NT2/D1 (cell line): Measurements from ENCODE around the gene UNK.
"Not testable (repeated sequence)": the region's sequence is repeated elsewhere in the genome, so short reads cannot be mapped to it uniquely, and the experiment has no call there.

Experiments
- DNase-seq: peaks from one replicate; pipeline ENCODE4 v3.0.0-alpha.2; 2011; ENCODE audit warnings: low read depth, low spot score
- H3K27me3 ChIP-seq: 2 replicates; pipeline ENCODE4 v1.6.0; 2011; ENCODE audit warnings: mild to moderate bottlenecking; ENCODE audit not compliant: insufficient read length, insufficient read depth
- H3K36me3 ChIP-seq: 2 replicates; pipeline ENCODE4 v1.6.1; 2011; ENCODE audit warnings: mild to moderate bottlenecking, low read length, mixed read lengths; ENCODE audit not compliant: insufficient read depth, insufficient read length
- H3K4me1 ChIP-seq: 2 replicates; pipeline ENCODE4 v1.5.1; 2011; ENCODE audit not compliant: insufficient read depth, insufficient read length
- H3K4me3 ChIP-seq: 2 replicates; pipeline ENCODE4 v1.5.1; 2011; ENCODE audit warnings: low read depth; ENCODE audit not compliant: insufficient read length
- H3K9ac ChIP-seq: 2 replicates; pipeline ENCODE4 v1.6.0; 2011; ENCODE audit warnings: low read depth; ENCODE audit not compliant: insufficient read length
- H3K9me3 ChIP-seq: 2 replicates; pipeline ENCODE4 v1.5.1; 2011; ENCODE audit warnings: mild to moderate bottlenecking, low read length; ENCODE audit not compliant: insufficient read depth
- SUZ12 ChIP-seq: IDR thresholded peaks from 2 replicates; pipeline ENCODE4 v1.6.1; 2011; ENCODE audit not compliant: insufficient read length, insufficient read depth; ENCODE audit errors: extremely low read depth
- YY1 ChIP-seq: IDR thresholded peaks from 2 replicates; pipeline ENCODE4 v1.6.1; 2011; ENCODE audit not compliant: insufficient read length, insufficient read depth
- ZNF274 ChIP-seq: IDR thresholded peaks from 2 replicates; pipeline ENCODE4 v1.6.1; 2011; ENCODE audit warnings: mild to moderate bottlenecking, low read depth, low read length

Gene UNK

GRCh38 chr17:75803883-75804282 lies 19.3 kb downstream of the UNK start:
- Histone ChIP-seq H3K36me3 (peaks cover 21% of the 10 kb centered on the region), H3K9ac (no peak overlapping the region), H3K4me1 (peaks cover 7% of the 10 kb centered on the region), H3K27me3 (no peaks in the 10 kb centered on the region), H3K9me3 (no peaks in the 10 kb centered on the region), H3K4me3 (no peak overlapping the region)
- DNase-seq: no peak
- TF ChIP-seq SUZ12: no peak
- TF ChIP-seq YY1: no peak
- no peak for TF ChIP-seq ZNF274

GRCh38 chr17:75806822-75807500 lies 22.4 kb downstream of the UNK start:
- H3K9ac ChIP-seq: no peak overlapping the region
- no peak for DNase-seq
- no peaks in the 10 kb centered on the region for H3K27me3 ChIP-seq
- TF ChIP-seq ZNF274: no peak
- TF ChIP-seq YY1: no peak
- TF ChIP-seq SUZ12: no peak
- no peak overlapping the region for H3K4me3 ChIP-seq
- no peaks in the 10 kb centered on the region for H3K9me3 ChIP-seq
- H3K36me3 ChIP-seq: peaks cover 32% of the 10 kb centered on the region
- peaks cover 16% of the 10 kb centered on the region for H3K4me1 ChIP-seq

GRCh38 chr17:75807861-75808260 lies 23.3 kb downstream of the UNK start:
- Histone ChIP-seq H3K9ac (peak overlapping the region; percentile 42), H3K27me3 (no peaks in the 10 kb centered on the region), H3K9me3 (no peaks in the 10 kb centered on the region), H3K36me3 (peaks cover 39% of the 10 kb centered on the region), H3K4me3 (no peak overlapping the region), H3K4me1 (peaks cover 16% of the 10 kb centered on the region)
- no peak for DNase-seq
- TF ChIP-seq YY1 (no peak), ZNF274 (no peak), SUZ12 (no peak)

- no peaks in the 10 kb centered on the region for H3K27me3 ChIP-seq
- no peak overlapping the region for H3K9ac ChIP-seq
- TF ChIP-seq SUZ12 (no peak), ZNF274 (no peak), YY1 (no peak)
- H3K36me3 ChIP-seq: peaks cover 41% of the 10 kb centered on the region
- DNase-seq: no peak
- H3K4me3 ChIP-seq: no peak overlapping the region
- H3K4me1 ChIP-seq: peaks cover 16% of the 10 kb centered on the region
- no peaks in the 10 kb centered on the region for H3K9me3 ChIP-seq
Measured at GRCh38 chr17:75808549-75808904, 23.9 kb downstream of the UNK start.

GRCh38 chr17:75808905-75809621 lies 24.5 kb downstream of the UNK start:
- no peaks in the 10 kb centered on the region for H3K9me3 ChIP-seq
- H3K4me1 ChIP-seq: peaks cover 16% of the 10 kb centered on the region
- no peak for DNase-seq
- H3K36me3 ChIP-seq: peaks cover 42% of the 10 kb centered on the region
- no peak for TF ChIP-seq ZNF274
- TF ChIP-seq YY1: no peak
- TF ChIP-seq SUZ12: no peak
- no peaks in the 10 kb centered on the region for H3K27me3 ChIP-seq
- H3K9ac ChIP-seq: no peak overlapping the region
- no peak overlapping the region for H3K4me3 ChIP-seq

GRCh38 chr17:75809631-75810111 lies 25.1 kb downstream of the UNK start:
- Histone ChIP-seq H3K36me3 (peaks cover 45% of the 10 kb centered on the region), H3K4me3 (no peak overlapping the region), H3K4me1 (peaks cover 17% of the 10 kb centered on the region), H3K27me3 (no peaks in the 10 kb centered on the region), H3K9me3 (no peaks in the 10 kb centered on the region), H3K9ac (no peak overlapping the region)
- no peak for TF ChIP-seq YY1
- no peak for TF ChIP-seq ZNF274
- no peak for TF ChIP-seq SUZ12
- DNase-seq: no peak

- Histone ChIP-seq H3K9me3 (no peaks in the 10 kb centered on the region), H3K27me3 (no peaks in the 10 kb centered on the region), H3K4me3 (no peak overlapping the region), H3K36me3 (peaks cover 50% of the 10 kb centered on the region), H3K9ac (no peak overlapping the region), H3K4me1 (peaks cover 21% of the 10 kb centered on the region)
- no peak for DNase-seq
- TF ChIP-seq ZNF274 (no peak), YY1 (no peak), SUZ12 (no peak)
Measured at GRCh38 chr17:75810216-75810615, 25.6 kb downstream of the UNK start.

GRCh38 chr17:75810756-75811155 lies 26.1 kb downstream of the UNK start:
- H3K27me3 ChIP-seq, H3K4me3 ChIP-seq, DNase-seq, H3K9me3 ChIP-seq, H3K9ac ChIP-seq: not testable (repeated sequence)
- Histone ChIP-seq H3K4me1 (peaks cover 22% of the 10 kb centered on the region), H3K36me3 (peaks cover 54% of the 10 kb centered on the region)
